Prostate gland (tissue), 2 donors: ENCODE measurements around the gene C1orf159.

Experiments
- CTCF ChIP-seq, 4 experiments: fragments of 200-600 bp in 2 of 4; fragments of 450-650 bp in 2 of 4; sonication (generic) in 2 of 4; IDR thresholded peaks; 1 replicate in 3 of 4; 2 replicates in 1 of 4; pipeline ENCODE4 v1.5.1; 2016 to 2019; ENCODE audit warnings: antibody characterized with exemption in 4 of 4, mild to moderate bottlenecking in 2 of 4, moderate library complexity in 2 of 4
- POLR2A ChIP-seq: fragments of 450-650 bp; IDR thresholded peaks from one replicate; pipeline ENCODE4 v1.6.1; 2016; ENCODE audit warnings: antibody characterized with exemption, mild to moderate bottlenecking
- POLR2AphosphoS5 ChIP-seq: sonication (generic); formaldehyde crosslinking; IDR thresholded peaks from one replicate; pipeline ENCODE4 v1.6.1; 2017; ENCODE audit warnings: antibody characterized with exemption

GRCh38 chr1:1051127-1051810, 64.6 kb downstream of the C1orf159 start:
- TF ChIP-seq CTCF (IDR thresholded peaks at IDR 0.05): no peak
- TF ChIP-seq POLR2A: no peak
- no peak for TF ChIP-seq POLR2AphosphoS5
